OCI-LY3 (cell line): ENCODE data around the gene EHBP1.

Experiments used
- EZH2phosphoT487 ChIP-seq: fragments of 200-600 bp; shearing (Covaris generic); IDR thresholded peaks from 2 replicates; pipeline ENCODE4 v1.6.1; 2018; ENCODE audit warnings: antibody characterized with exemption, mixed run types, low read depth
- TF ChIP-seq, protein P1 (sequence below): fragments of 200-600, 300-600 bp; sonication (generic); IDR thresholded peaks from 2 replicates; pipeline ENCODE4 v1.5.1; 2014; ENCODE audit warnings: antibody characterized with exemption, low read length, low read depth

GRCh38 chr2:62732262-62732777 lies 26.8 kb downstream of the EHBP1 start:
- TF ChIP-seq, protein P1, sequence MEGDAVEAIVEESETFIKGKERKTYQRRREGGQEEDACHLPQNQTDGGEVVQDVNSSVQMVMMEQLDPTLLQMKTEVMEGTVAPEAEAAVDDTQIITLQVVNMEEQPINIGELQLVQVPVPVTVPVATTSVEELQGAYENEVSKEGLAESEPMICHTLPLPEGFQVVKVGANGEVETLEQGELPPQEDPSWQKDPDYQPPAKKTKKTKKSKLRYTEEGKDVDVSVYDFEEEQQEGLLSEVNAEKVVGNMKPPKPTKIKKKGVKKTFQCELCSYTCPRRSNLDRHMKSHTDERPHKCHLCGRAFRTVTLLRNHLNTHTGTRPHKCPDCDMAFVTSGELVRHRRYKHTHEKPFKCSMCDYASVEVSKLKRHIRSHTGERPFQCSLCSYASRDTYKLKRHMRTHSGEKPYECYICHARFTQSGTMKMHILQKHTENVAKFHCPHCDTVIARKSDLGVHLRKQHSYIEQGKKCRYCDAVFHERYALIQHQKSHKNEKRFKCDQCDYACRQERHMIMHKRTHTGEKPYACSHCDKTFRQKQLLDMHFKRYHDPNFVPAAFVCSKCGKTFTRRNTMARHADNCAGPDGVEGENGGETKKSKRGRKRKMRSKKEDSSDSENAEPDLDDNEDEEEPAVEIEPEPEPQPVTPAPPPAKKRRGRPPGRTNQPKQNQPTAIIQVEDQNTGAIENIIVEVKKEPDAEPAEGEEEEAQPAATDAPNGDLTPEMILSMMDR: no peak
- TF ChIP-seq EZH2phosphoT487: no peak
